HG03521 (cell line): Measurements from ENCODE around the gene PSMA8.
"Not testable (repeated sequence)": the region's sequence is repeated elsewhere in the genome, so short reads cannot be mapped to it uniquely, and the experiment has no call there.

ENCODE experiments used
- ATAC-seq: cut with Tn5 transposase; IDR thresholded peaks from one replicate; pipeline ENCODE4 v1.9.1; 2021; ENCODE audit warnings: mild to moderate bottlenecking, moderate library complexity; ENCODE audit not compliant: unreplicated experiment

Gene PSMA8

GRCh38 chr18:26133652-26134051 lies at the start of gene PSMA8:
PSMA8 (plus strand) TSS chr18:26133869; CDS start chr18:26133966, 97 bp downstream.
- no peak for ATAC-seq

GRCh38 chr18:26085056-26085455 lies 48.6 kb upstream of the PSMA8 start:
- no peak for ATAC-seq

GRCh38 chr18:26086959-26087358 lies 46.7 kb upstream of the PSMA8 start:
- ATAC-seq = no peak

GRCh38 chr18:26088487-26088886 lies 45.2 kb upstream of the PSMA8 start:
- no peak for ATAC-seq

GRCh38 chr18:26089293-26090129 lies 44.2 kb upstream of the PSMA8 start:
- ATAC-seq = no peak

GRCh38 chr18:26090130-26091046 lies 43.3 kb upstream of the PSMA8 start, which contains the start of gene SS18:
SS18 (minus strand) TSS chr18:26090613; CDS start chr18:26090569, 44 bp downstream.
- ATAC-seq = peak; percentile 75

GRCh38 chr18:26091047-26091630 lies 42.5 kb upstream of the PSMA8 start:
- ATAC-seq = peak; percentile 40

GRCh38 chr18:26096852-26097251 lies 36.8 kb upstream of the PSMA8 start:
- no peak for ATAC-seq

- no peak for ATAC-seq
Measured at GRCh38 chr18:26097563-26097962, 36.1 kb upstream of the PSMA8 start.

GRCh38 chr18:26103579-26103978 lies 30.1 kb upstream of the PSMA8 start:
- no peak for ATAC-seq

GRCh38 chr18:26104035-26104434 lies 29.6 kb upstream of the PSMA8 start:
- ATAC-seq = no peak

- no peak for ATAC-seq
Measured at GRCh38 chr18:26119246-26119645, 14.4 kb upstream of the PSMA8 start.

- ATAC-seq = no peak
Measured at GRCh38 chr18:26121476-26121875, 12.2 kb upstream of the PSMA8 start.

- ATAC-seq = not testable (repeated sequence)
Measured at GRCh38 chr18:26121994-26122393, 11.7 kb upstream of the PSMA8 start.

GRCh38 chr18:26127786-26128185 lies 5.9 kb upstream of the PSMA8 start:
- no peak for ATAC-seq

- ATAC-seq = not testable (repeated sequence)
Measured at GRCh38 chr18:26128192-26128591, 5.5 kb upstream of the PSMA8 start.

GRCh38 chr18:26134107-26134506 lies 438 bp downstream of the PSMA8 start:
- no peak for ATAC-seq

- ATAC-seq = no peak
Measured at GRCh38 chr18:26135548-26135947, 1.9 kb downstream of the PSMA8 start.

- no peak for ATAC-seq
Measured at GRCh38 chr18:26157326-26157725, 23.7 kb downstream of the PSMA8 start.

GRCh38 chr18:26159353-26159752 lies 25.7 kb downstream of the PSMA8 start:
- ATAC-seq = no peak

- no peak for ATAC-seq
Measured at GRCh38 chr18:26164571-26164970, 30.9 kb downstream of the PSMA8 start.
